H1 (cell line): ENCODE results near the gene FCGR3B.
"Not testable (repeated sequence)": the region's sequence is repeated elsewhere in the genome, so short reads cannot be mapped to it uniquely, and the experiment has no call there.

ENCODE experiments used
- EP300 ChIP-seq, 2 experiments: IDR thresholded peaks; 1 replicate in 1 of 2; 2 replicates in 1 of 2; pipeline ENCODE4 v1.6.1; 2011 to 2012; ENCODE audit warnings: low read depth in 2 of 2, low read length in 2 of 2, mild to moderate bottlenecking in 2 of 2, borderline replicate concordance in 1 of 2, inconsistent platforms in 1 of 2, moderate library complexity in 1 of 2
- EZH2 ChIP-seq: fragments of 200-600 bp; sonication (generic); IDR thresholded peaks from 2 replicates; pipeline ENCODE4 v1.7.1; 2012; ENCODE audit warnings: low read depth, mild to moderate bottlenecking, moderate library complexity, low read length, inconsistent platforms; ENCODE audit not compliant: severe bottlenecking
- SP1 ChIP-seq: IDR thresholded peaks from 2 replicates; pipeline ENCODE4 v1.6.1; 2011; ENCODE audit warnings: low read depth, low read length
- TF ChIP-seq, protein P1 (sequence below): IDR thresholded peaks from 2 replicates; pipeline ENCODE4 v1.6.1; 2011; ENCODE audit warnings: low read length, improper control_type of control experiment

- TF ChIP-seq EZH2; EP300 (IDR thresholded peaks at IDR 0.05; ENCODE audit: borderline replicate concordance in 1 of 2, low read depth in 2 of 2, low read length in 2 of 2); SP1: not testable (repeated sequence)
- TF ChIP-seq, protein P1, sequence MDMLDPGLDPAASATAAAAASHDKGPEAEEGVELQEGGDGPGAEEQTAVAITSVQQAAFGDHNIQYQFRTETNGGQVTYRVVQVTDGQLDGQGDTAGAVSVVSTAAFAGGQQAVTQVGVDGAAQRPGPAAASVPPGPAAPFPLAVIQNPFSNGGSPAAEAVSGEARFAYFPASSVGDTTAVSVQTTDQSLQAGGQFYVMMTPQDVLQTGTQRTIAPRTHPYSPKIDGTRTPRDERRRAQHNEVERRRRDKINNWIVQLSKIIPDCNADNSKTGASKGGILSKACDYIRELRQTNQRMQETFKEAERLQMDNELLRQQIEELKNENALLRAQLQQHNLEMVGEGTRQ = not testable (repeated sequence)
These were observed 43.9 kb upstream of the FCGR3B start for GRCh38 chr1:161674908-161675307.
